ENCODE results near the gene TFF2.

TFF2 gene

DNA sequence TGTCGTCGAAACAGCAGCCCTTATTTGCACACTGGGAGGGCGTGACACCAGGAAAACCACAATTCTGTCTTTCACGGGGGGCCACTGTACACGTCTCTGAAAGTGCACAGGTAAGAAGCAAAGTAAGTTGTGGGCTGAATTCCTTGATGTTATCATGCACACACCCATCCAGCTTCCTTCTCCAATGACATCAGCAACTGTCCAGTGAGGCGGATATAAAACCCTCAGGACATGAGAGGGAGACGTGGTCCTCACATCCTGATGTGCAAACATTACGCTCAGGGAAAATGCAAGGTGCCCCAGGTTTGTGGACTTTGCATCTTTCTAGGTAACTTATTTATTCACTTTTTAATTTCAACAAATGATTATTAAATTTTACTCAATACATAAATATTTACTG lies 12.5 kb upstream of the TFF2 start:
- ATAC-seq, result no peak
- TF ChIP-seq ZFP30 (CRISPR knock-in tag; IDR thresholded peaks at IDR 0.05) (no peak), CSDC2 (CRISPR knock-in tag; IDR thresholded peaks at IDR 0.05) (no peak), TOX (CRISPR knock-in tag; IDR thresholded peaks at IDR 0.05; ENCODE audit: borderline replicate concordance) (no peak), ZNF70 (CRISPR knock-in tag; IDR thresholded peaks at IDR 0.05) (no peak), GLIS3 (CRISPR knock-in tag; IDR thresholded peaks at IDR 0.05) (no peak), ZC3H10 (CRISPR knock-in tag; IDR thresholded peaks at IDR 0.05) (no peak)
- TF ChIP-seq, protein P1, sequence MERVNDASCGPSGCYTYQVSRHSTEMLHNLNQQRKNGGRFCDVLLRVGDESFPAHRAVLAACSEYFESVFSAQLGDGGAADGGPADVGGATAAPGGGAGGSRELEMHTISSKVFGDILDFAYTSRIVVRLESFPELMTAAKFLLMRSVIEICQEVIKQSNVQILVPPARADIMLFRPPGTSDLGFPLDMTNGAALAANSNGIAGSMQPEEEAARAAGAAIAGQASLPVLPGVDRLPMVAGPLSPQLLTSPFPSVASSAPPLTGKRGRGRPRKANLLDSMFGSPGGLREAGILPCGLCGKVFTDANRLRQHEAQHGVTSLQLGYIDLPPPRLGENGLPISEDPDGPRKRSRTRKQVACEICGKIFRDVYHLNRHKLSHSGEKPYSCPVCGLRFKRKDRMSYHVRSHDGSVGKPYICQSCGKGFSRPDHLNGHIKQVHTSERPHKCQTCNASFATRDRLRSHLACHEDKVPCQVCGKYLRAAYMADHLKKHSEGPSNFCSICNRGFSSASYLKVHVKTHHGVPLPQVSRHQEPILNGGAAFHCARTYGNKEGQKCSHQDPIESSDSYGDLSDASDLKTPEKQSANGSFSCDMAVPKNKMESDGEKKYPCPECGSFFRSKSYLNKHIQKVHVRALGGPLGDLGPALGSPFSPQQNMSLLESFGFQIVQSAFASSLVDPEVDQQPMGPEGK (CRISPR knock-in tag; IDR thresholded peaks at IDR 0.05; ENCODE audit: borderline replicate concordance), result no peak

DNA sequence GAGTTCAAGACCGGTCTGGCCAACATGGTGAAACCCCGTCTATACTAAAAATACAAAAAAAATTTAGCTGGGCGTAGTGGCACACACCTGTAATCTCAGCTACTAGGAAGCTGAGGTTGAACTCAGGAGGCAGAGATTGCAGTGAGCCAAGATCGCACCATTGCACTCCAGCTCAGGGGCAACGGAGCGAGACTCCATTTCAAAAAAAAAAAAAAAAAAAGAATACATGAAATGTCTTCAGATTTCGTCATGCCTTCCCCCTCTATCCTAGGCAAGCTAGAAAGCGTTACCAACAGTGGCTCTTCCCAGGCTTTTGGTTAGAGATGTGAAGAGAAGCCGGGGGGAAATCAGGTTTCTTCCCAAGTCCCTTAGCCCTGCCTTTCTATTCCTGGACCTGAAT lies 11.9 kb upstream of the TFF2 start:
- TF ChIP-seq ZNF8 (CRISPR knock-in tag; IDR thresholded peaks at IDR 0.05) (no peak), ZNF565 (CRISPR knock-in tag; conservative IDR thresholded peaks at IDR 0.05; ENCODE audit: low read depth) (no peak), PPARA (CRISPR knock-in tag; IDR thresholded peaks at IDR 0.05; ENCODE audit: borderline replicate concordance) (no peak), TCF4 (CRISPR knock-in tag; IDR thresholded peaks at IDR 0.05; ENCODE audit: borderline replicate concordance) (no peak), ESRRG (CRISPR knock-in tag; IDR thresholded peaks at IDR 0.05) (no peak), ZFP3 (CRISPR knock-in tag; IDR thresholded peaks at IDR 0.05) (no peak), GLIS3 (CRISPR knock-in tag; IDR thresholded peaks at IDR 0.05) (no peak), OSR1 (CRISPR knock-in tag; IDR thresholded peaks at IDR 0.05) (no peak), ISL1 (CRISPR knock-in tag; IDR thresholded peaks at IDR 0.05) (no peak), ZC3H10 (CRISPR knock-in tag; IDR thresholded peaks at IDR 0.05) (no peak), RARB (CRISPR knock-in tag; IDR thresholded peaks at IDR 0.05) (no peak), TOX (CRISPR knock-in tag; IDR thresholded peaks at IDR 0.05; ENCODE audit: borderline replicate concordance) (no peak)
- TF ChIP-seq, protein P2, sequence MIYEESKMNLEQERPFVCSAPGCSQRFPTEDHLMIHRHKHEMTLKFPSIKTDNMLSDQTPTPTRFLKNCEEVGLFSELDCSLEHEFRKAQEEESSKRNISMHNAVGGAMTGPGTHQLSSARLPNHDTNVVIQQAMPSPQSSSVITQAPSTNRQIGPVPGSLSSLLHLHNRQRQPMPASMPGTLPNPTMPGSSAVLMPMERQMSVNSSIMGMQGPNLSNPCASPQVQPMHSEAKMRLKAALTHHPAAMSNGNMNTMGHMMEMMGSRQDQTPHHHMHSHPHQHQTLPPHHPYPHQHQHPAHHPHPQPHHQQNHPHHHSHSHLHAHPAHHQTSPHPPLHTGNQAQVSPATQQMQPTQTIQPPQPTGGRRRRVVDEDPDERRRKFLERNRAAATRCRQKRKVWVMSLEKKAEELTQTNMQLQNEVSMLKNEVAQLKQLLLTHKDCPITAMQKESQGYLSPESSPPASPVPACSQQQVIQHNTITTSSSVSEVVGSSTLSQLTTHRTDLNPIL (CRISPR knock-in tag; IDR thresholded peaks at IDR 0.05; ENCODE audit: low read depth), result no peak
- TF ChIP-seq, protein P3, sequence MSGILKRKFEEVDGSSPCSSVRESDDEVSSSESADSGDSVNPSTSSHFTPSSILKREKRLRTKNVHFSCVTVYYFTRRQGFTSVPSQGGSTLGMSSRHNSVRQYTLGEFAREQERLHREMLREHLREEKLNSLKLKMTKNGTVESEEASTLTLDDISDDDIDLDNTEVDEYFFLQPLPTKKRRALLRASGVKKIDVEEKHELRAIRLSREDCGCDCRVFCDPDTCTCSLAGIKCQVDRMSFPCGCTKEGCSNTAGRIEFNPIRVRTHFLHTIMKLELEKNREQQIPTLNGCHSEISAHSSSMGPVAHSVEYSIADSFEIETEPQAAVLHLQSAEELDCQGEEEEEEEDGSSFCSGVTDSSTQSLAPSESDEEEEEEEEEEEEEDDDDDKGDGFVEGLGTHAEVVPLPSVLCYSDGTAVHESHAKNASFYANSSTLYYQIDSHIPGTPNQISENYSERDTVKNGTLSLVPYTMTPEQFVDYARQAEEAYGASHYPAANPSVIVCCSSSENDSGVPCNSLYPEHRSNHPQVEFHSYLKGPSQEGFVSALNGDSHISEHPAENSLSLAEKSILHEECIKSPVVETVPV (CRISPR knock-in tag; IDR thresholded peaks at IDR 0.05), result no peak
- TF ChIP-seq, protein P1 (CRISPR knock-in tag; IDR thresholded peaks at IDR 0.05; ENCODE audit: borderline replicate concordance), result no peak
- no peak for ATAC-seq

DNA sequence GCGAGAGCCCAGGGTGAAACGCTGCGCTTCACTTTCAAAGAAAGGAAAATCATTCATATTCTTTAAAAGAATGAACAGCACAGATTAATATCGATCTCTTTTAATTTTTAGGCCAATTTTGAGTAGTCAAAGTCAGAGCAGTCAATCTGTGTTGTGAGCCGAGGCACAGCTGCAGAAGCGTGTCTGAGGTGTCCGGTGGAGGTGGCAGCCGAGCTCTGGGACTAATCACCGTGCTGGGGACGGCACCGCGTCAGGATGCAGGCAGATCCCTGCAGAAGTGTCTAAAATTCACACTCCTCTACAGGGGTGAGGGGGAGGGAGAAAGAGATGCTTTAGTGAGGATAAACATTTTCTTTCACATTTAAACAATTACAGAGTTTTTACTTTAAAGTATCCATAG lies 11.4 kb upstream of the TFF2 start:
- no peak for ATAC-seq
- no peak for TF ChIP-seq TCF4 (CRISPR knock-in tag; IDR thresholded peaks at IDR 0.05; ENCODE audit: borderline replicate concordance)
- no peak for TF ChIP-seq ZFP3 (CRISPR knock-in tag; IDR thresholded peaks at IDR 0.05)
- no peak for TF ChIP-seq ESRRG (CRISPR knock-in tag; IDR thresholded peaks at IDR 0.05)
- TF ChIP-seq TOX (CRISPR knock-in tag; IDR thresholded peaks at IDR 0.05; ENCODE audit: borderline replicate concordance), result no peak
- no peak for TF ChIP-seq RARB (CRISPR knock-in tag; IDR thresholded peaks at IDR 0.05)
- TF ChIP-seq GLIS3 (CRISPR knock-in tag; IDR thresholded peaks at IDR 0.05), result no peak
- TF ChIP-seq ZNF565 (CRISPR knock-in tag; conservative IDR thresholded peaks at IDR 0.05; ENCODE audit: low read depth), result no peak
- no peak for TF ChIP-seq ISL1 (CRISPR knock-in tag; IDR thresholded peaks at IDR 0.05)
- no peak for TF ChIP-seq ZNF8 (CRISPR knock-in tag; IDR thresholded peaks at IDR 0.05)
- TF ChIP-seq OSR1 (CRISPR knock-in tag; IDR thresholded peaks at IDR 0.05), result no peak
- no peak for TF ChIP-seq BACH2 (CRISPR knock-in tag; IDR thresholded peaks at IDR 0.05; ENCODE audit: borderline replicate concordance)
- TF ChIP-seq PPARA (CRISPR knock-in tag; IDR thresholded peaks at IDR 0.05; ENCODE audit: borderline replicate concordance), result no peak
- TF ChIP-seq SNAI2 (CRISPR knock-in tag; IDR thresholded peaks at IDR 0.05), result no peak
- TF ChIP-seq, protein P4, sequence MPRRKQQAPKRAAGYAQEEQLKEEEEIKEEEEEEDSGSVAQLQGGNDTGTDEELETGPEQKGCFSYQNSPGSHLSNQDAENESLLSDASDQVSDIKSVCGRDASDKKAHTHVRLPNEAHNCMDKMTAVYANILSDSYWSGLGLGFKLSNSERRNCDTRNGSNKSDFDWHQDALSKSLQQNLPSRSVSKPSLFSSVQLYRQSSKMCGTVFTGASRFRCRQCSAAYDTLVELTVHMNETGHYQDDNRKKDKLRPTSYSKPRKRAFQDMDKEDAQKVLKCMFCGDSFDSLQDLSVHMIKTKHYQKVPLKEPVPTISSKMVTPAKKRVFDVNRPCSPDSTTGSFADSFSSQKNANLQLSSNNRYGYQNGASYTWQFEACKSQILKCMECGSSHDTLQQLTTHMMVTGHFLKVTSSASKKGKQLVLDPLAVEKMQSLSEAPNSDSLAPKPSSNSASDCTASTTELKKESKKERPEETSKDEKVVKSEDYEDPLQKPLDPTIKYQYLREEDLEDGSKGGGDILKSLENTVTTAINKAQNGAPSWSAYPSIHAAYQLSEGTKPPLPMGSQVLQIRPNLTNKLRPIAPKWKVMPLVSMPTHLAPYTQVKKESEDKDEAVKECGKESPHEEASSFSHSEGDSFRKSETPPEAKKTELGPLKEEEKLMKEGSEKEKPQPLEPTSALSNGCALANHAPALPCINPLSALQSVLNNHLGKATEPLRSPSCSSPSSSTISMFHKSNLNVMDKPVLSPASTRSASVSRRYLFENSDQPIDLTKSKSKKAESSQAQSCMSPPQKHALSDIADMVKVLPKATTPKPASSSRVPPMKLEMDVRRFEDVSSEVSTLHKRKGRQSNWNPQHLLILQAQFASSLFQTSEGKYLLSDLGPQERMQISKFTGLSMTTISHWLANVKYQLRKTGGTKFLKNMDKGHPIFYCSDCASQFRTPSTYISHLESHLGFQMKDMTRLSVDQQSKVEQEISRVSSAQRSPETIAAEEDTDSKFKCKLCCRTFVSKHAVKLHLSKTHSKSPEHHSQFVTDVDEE (CRISPR knock-in tag; IDR thresholded peaks at IDR 0.05), result no peak

All from SK-N-SH treated with all-trans-retinoic acid at 6 μM for 48 hours (cell line).